Mesenchymal stem cell (in vitro differentiated cells and primary cell): Measurements from ENCODE around the gene TCHHL1.
A peak's percentile ranks its signal among the peaks of the same experiment; 100 is the strongest.

Source experiments
- DNase-seq: peaks from one replicate; pipeline ENCODE4 v3.0.0-alpha.2; 2013
- H2AFZ ChIP-seq: one replicate; pipeline ENCODE4 v1.6.1; 2013; ENCODE audit warnings: low read depth, mild to moderate bottlenecking, control low read depth, inconsistent platforms, low read length, moderate library complexity
- H2AK5ac ChIP-seq: 2 replicates; pipeline ENCODE4 v1.6.1; 2013; ENCODE audit warnings: low read length, moderate library complexity, mild to moderate bottlenecking, inconsistent platforms; ENCODE audit not compliant: severe bottlenecking
- H2BK120ac ChIP-seq: one replicate; pipeline ENCODE4 v1.6.1; 2013; ENCODE audit warnings: low read depth, mild to moderate bottlenecking, inconsistent platforms, low read length, moderate library complexity
- H2BK12ac ChIP-seq, 2 experiments: one replicate each; pipeline ENCODE4 v1.6.1; 2013; ENCODE audit warnings: inconsistent platforms in 2 of 2, low read length in 2 of 2, mild to moderate bottlenecking in 2 of 2, moderate library complexity in 2 of 2, control low read depth in 1 of 2
- H2BK15ac ChIP-seq: one replicate; pipeline ENCODE4 v1.6.1; 2013; ENCODE audit warnings: mild to moderate bottlenecking, low read depth, inconsistent platforms; ENCODE audit not compliant: poor library complexity, severe bottlenecking
- H2BK5ac ChIP-seq: 2 replicates; pipeline ENCODE4 v1.6.1; 2013; ENCODE audit warnings: low read depth, mild to moderate bottlenecking, low read length, control low read depth, inconsistent platforms; ENCODE audit not compliant: poor library complexity, severe bottlenecking
- H3K14ac ChIP-seq, 2 experiments: one replicate each; pipeline ENCODE4 v1.6.1; 2013; ENCODE audit warnings: inconsistent platforms in 2 of 2, low read length in 2 of 2, control low read depth in 1 of 2, mild to moderate bottlenecking in 1 of 2, moderate library complexity in 1 of 2
- H3K18ac ChIP-seq, 2 experiments: one replicate each; pipeline ENCODE4 v1.6.1; 2013; ENCODE audit warnings: inconsistent platforms in 2 of 2, low read length in 2 of 2, control low read depth in 1 of 2, low read depth in 1 of 2, mild to moderate bottlenecking in 1 of 2
- H3K23ac ChIP-seq, 2 experiments: one replicate each; pipeline ENCODE4 v1.6.1; 2013; ENCODE audit warnings: inconsistent platforms in 2 of 2, low read length in 2 of 2, mild to moderate bottlenecking in 2 of 2, moderate library complexity in 2 of 2, control low read depth in 1 of 2
- H3K27ac ChIP-seq: 2 replicates; pipeline ENCODE4 v1.5.1; 2013; ENCODE audit warnings: mild to moderate bottlenecking, moderate library complexity, low read length, control low read depth, inconsistent platforms; ENCODE audit not compliant: poor library complexity, severe bottlenecking
- H3K27me3 ChIP-seq, 2 experiments: 2 replicates each; pipeline versions ENCODE4 v1.6.1 to v1.7.0; 2013; ENCODE audit warnings: low read length in 2 of 2, mild to moderate bottlenecking in 2 of 2, moderate library complexity in 2 of 2, control low read depth in 1 of 2, inconsistent platforms in 1 of 2; ENCODE audit not compliant: control insufficient read depth in 1 of 2, insufficient read depth in 1 of 2
- H3K36me3 ChIP-seq, 2 experiments: 2 replicates each; pipeline versions ENCODE4 v1.6.1 to v1.7.0; 2013; ENCODE audit warnings: low read length in 2 of 2, control low read depth in 1 of 2, inconsistent platforms in 1 of 2, low read depth in 1 of 2, mild to moderate bottlenecking in 1 of 2; ENCODE audit not compliant: insufficient read depth in 2 of 2, control insufficient read depth in 1 of 2
- H3K4ac ChIP-seq, 2 experiments: one replicate each; pipeline ENCODE4 v1.6.1; 2013; ENCODE audit warnings: inconsistent platforms in 2 of 2, low read length in 2 of 2, mild to moderate bottlenecking in 2 of 2, moderate library complexity in 2 of 2, control low read depth in 1 of 2, low read depth in 1 of 2
- H3K4me1 ChIP-seq: 2 replicates; pipeline ENCODE4 v1.6.1; 2013; ENCODE audit warnings: low read depth, low read length, control low read depth; ENCODE audit not compliant: control insufficient read depth, insufficient read depth
- H3K4me2 ChIP-seq: 2 replicates; pipeline ENCODE4 v1.6.1; 2013; ENCODE audit warnings: low read length, mild to moderate bottlenecking, inconsistent platforms; ENCODE audit not compliant: poor library complexity, severe bottlenecking
- H3K4me3 ChIP-seq, 2 experiments: 2 replicates each; pipeline versions ENCODE4 v1.5.1 to v1.7.0; 2013; ENCODE audit warnings: low read length in 2 of 2, mild to moderate bottlenecking in 2 of 2, control low read depth in 1 of 2, low read depth in 1 of 2; ENCODE audit not compliant: insufficient read depth in 1 of 2
- H3K79me1 ChIP-seq: replicated peaks from 2 replicates; pipeline ENCODE4 v1.6.1; 2013; ENCODE audit warnings: mild to moderate bottlenecking, control low read depth, low read length, inconsistent platforms; ENCODE audit not compliant: poor library complexity, severe bottlenecking
- H3K9ac ChIP-seq: 2 replicates; pipeline ENCODE4 v1.7.0; 2013; ENCODE audit warnings: mild to moderate bottlenecking, low read length, moderate library complexity
- H3K9me3 ChIP-seq: 2 replicates; pipeline ENCODE4 v1.7.0; 2013; ENCODE audit warnings: mild to moderate bottlenecking, low read length; ENCODE audit not compliant: control insufficient read depth
- H4K8ac ChIP-seq: one replicate; pipeline ENCODE4 v1.6.1; 2013; ENCODE audit warnings: inconsistent platforms, mild to moderate bottlenecking, low read length, moderate library complexity
- H4K91ac ChIP-seq: one replicate; pipeline ENCODE4 v1.6.1; 2013; ENCODE audit warnings: mild to moderate bottlenecking, low read length, inconsistent platforms
- WGBS: methylation state at CpG from one replicate; pipeline ENCODE4 v1.1.7; 2013; ENCODE audit warnings: mixed read lengths; 5-methylcytosine and 5-hydroxymethylcytosine counted together

Gene TCHHL1

GRCh38 chr1:152047413-152047729 is 41.5 kb downstream of the TCHHL1 start:
- Histone ChIP-seq H2BK12ac (peak overlapping the region in 1 of 2 experiments; percentile 72), H3K4me2 (peak overlapping the region; percentile 65), H3K4ac (peak overlapping the region; percentile 78 to 86), H2BK120ac (peak overlapping the region; percentile 84), H3K79me1 (no peaks in the 10 kb centered on the region), H2AK5ac (peak overlapping the region; percentile 53), H2BK15ac (peak overlapping the region; percentile 97), H3K18ac (peak overlapping the region; percentile 31 to 56), H2BK5ac (peak overlapping the region; percentile 93), H4K8ac (peak overlapping the region; percentile 69), H3K9ac (peak overlapping the region; percentile 90), H3K4me1 (peaks cover 9% of the 10 kb centered on the region), H3K9me3 (no peaks in the 10 kb centered on the region), H3K23ac (peak overlapping the region in 1 of 2 experiments; percentile 93), H3K27ac (peak overlapping the region; percentile 99), H4K91ac (peak overlapping the region; percentile 61), H3K4me3 (peak overlapping the region in 1 of 2 experiments; percentile 70), H3K27me3 (peaks cover 0 to 1% of the 10 kb centered on the region in 2 experiments), H3K36me3 (no peaks in the 10 kb centered on the region), H3K14ac (no peak overlapping the region), H2AFZ (peak overlapping the region; percentile 29)
- DNase-seq = no peak
- WGBS = 44% methylated on average over 5 of the region's 5 CpGs

- Histone ChIP-seq H3K4ac (no peak overlapping the region), H2AK5ac (no peak overlapping the region), H3K4me1 (peaks cover 9% of the 10 kb centered on the region), H3K27me3 (peaks cover 0 to 27% of the 10 kb centered on the region in 2 experiments), H2AFZ (no peak overlapping the region), H4K91ac (no peak overlapping the region), H3K36me3 (no peaks in the 10 kb centered on the region), H3K4me2 (no peak overlapping the region), H3K18ac (no peak overlapping the region), H3K9me3 (no peaks in the 10 kb centered on the region), H2BK120ac (no peak overlapping the region), H2BK15ac (no peak overlapping the region), H3K14ac (no peak overlapping the region), H3K4me3 (no peak overlapping the region), H2BK5ac (no peak overlapping the region), H3K27ac (no peak overlapping the region), H2BK12ac (no peak overlapping the region), H3K9ac (peak overlapping the region; percentile 69), H4K8ac (no peak overlapping the region), H3K79me1 (no peaks in the 10 kb centered on the region), H3K23ac (no peak overlapping the region)
- WGBS = 100% methylated on average over 1 of the region's 3 CpGs
- DNase-seq = no peak
Observed at GRCh38 chr1:152044386-152044785, 44.5 kb downstream of the TCHHL1 start.

GRCh38 chr1:152043870-152044269 is 45.0 kb downstream of the TCHHL1 start:
- WGBS = 59% methylated on average over 4 of the region's 5 CpGs
- Histone ChIP-seq H3K27me3 (peaks cover 0 to 27% of the 10 kb centered on the region in 2 experiments), H3K9me3 (no peaks in the 10 kb centered on the region), H3K9ac (peak overlapping the region; percentile 69), H3K4me3 (no peak overlapping the region), H4K8ac (no peak overlapping the region), H3K23ac (no peak overlapping the region), H3K4me1 (peaks cover 7% of the 10 kb centered on the region), H3K4me2 (no peak overlapping the region), H3K27ac (no peak overlapping the region), H3K36me3 (no peaks in the 10 kb centered on the region), H2AFZ (no peak overlapping the region), H2BK12ac (no peak overlapping the region), H2BK5ac (no peak overlapping the region), H4K91ac (no peak overlapping the region), H3K18ac (no peak overlapping the region), H3K14ac (no peak overlapping the region), H3K79me1 (no peaks in the 10 kb centered on the region), H2AK5ac (peak overlapping the region; percentile 53), H2BK15ac (no peak overlapping the region), H3K4ac (no peak overlapping the region), H2BK120ac (no peak overlapping the region)
- DNase-seq = no peak

GRCh38 chr1:152042030-152042429 is 46.8 kb downstream of the TCHHL1 start:
- H3K4me1 ChIP-seq = peaks cover 5% of the 10 kb centered on the region
- peaks cover 0 to 27% of the 10 kb centered on the region in 2 experiments for H3K27me3 ChIP-seq
- no peak overlapping the region for H2BK5ac ChIP-seq
- H3K9ac ChIP-seq = no peak overlapping the region
- no peaks in the 10 kb centered on the region for H3K36me3 ChIP-seq
- H3K4me2 ChIP-seq = no peak overlapping the region
- H2BK15ac ChIP-seq = no peak overlapping the region
- no peak overlapping the region for H2BK120ac ChIP-seq
- no peak overlapping the region for H2AFZ ChIP-seq
- H2AK5ac ChIP-seq = no peak overlapping the region
- no peaks in the 10 kb centered on the region for H3K9me3 ChIP-seq
- H3K14ac ChIP-seq = no peak overlapping the region
- H3K4me3 ChIP-seq = no peak overlapping the region
- no peak overlapping the region for H4K8ac ChIP-seq
- no peak overlapping the region for H3K4ac ChIP-seq
- no peak overlapping the region for H4K91ac ChIP-seq
- H3K23ac ChIP-seq = no peak overlapping the region
- peaks cover 1% of the 10 kb centered on the region for H3K79me1 ChIP-seq
- no peak overlapping the region for H3K27ac ChIP-seq
- H3K18ac ChIP-seq = no peak overlapping the region
- WGBS = 73% methylated on average over 1 of the region's 1 CpG
- H2BK12ac ChIP-seq = no peak overlapping the region
- no peak for DNase-seq
